GM12874 (cell line): Measurements from ENCODE around the gene VGLL4.

Source experiments
- CTCF ChIP-seq: IDR thresholded peaks from 2 replicates; pipeline ENCODE4 v1.5.1; 2011; ENCODE audit warnings: low read depth, mild to moderate bottlenecking, control low read depth, low read length, moderate library complexity; ENCODE audit not compliant: insufficient read depth

The VGLL4 gene

GRCh38 chr3:11538581-11538980, 105.1 kb downstream of the VGLL4 start:
- no peak for TF ChIP-seq CTCF

GRCh38 chr3:11536936-11537612, 106.6 kb downstream of the VGLL4 start:
- TF ChIP-seq CTCF, result no peak

GRCh38 chr3:11536132-11536935, 107.4 kb downstream of the VGLL4 start:
- TF ChIP-seq CTCF, result no peak

- TF ChIP-seq CTCF, result no peak
Measured at GRCh38 chr3:11535243-11535960, 108.3 kb downstream of the VGLL4 start.

GRCh38 chr3:11534793-11535101, 109.0 kb downstream of the VGLL4 start:
- no peak for TF ChIP-seq CTCF

GRCh38 chr3:11534011-11534792, 109.5 kb downstream of the VGLL4 start:
- TF ChIP-seq CTCF, result no peak
